Heart right ventricle (tissue), 16 donors: ENCODE data around the gene KIAA0513. TPM values are rescaled to one million over a fixed set of nuclear protein-coding genes. Genes with fewer than 3 reads are reported as not detected.

ENCODE experiments used
- ATAC-seq, 8 donors: fragments of 200-7000 bp; cut with Tn5 transposase; one replicate each; pipeline ENCODE4 v1.9.1; 2020; ENCODE audit warnings: mild to moderate bottlenecking in 8 of 8, moderate library complexity in 8 of 8, moderate number of reproducible peaks in 1 of 8
- DNase-seq, 2 donors: peaks; one replicate each; pipeline ENCODE4 v3.0.0-alpha.2; 2020
- H3K27ac ChIP-seq, 10 donors: fragments of 200-600 bp; sonication (generic) in 2 of 10; one replicate each; pipeline versions ENCODE4 v1.5.0 to v1.8.0; 2020 to 2022; ENCODE audit warnings: mild to moderate bottlenecking in 3 of 10
- H3K27me3 ChIP-seq, 7 donors: fragments of 200-600 bp; one replicate each; pipeline ENCODE4 v1.8.0; 2021 to 2022; ENCODE audit warnings: mild to moderate bottlenecking in 2 of 7
- H3K36me3 ChIP-seq, 9 donors: fragments of 200-600 bp; sonication (generic) in 1 of 9; one replicate each; pipeline versions ENCODE4 v1.5.0 to v1.8.0; 2020 to 2022; ENCODE audit warnings: mild to moderate bottlenecking in 2 of 9
- H3K4me1 ChIP-seq, 9 donors: fragments of 200-600 bp; sonication (generic) in 1 of 9; one replicate each; pipeline versions ENCODE4 v1.5.0 to v1.8.0; 2020 to 2022; ENCODE audit warnings: mild to moderate bottlenecking in 4 of 9
- H3K4me3 ChIP-seq, 10 donors: fragments of 200-600 bp; sonication (generic) in 2 of 10; one replicate each; pipeline versions ENCODE4 v1.5.0 to v1.8.0; 2020 to 2022; ENCODE audit warnings: mild to moderate bottlenecking in 7 of 10, moderate library complexity in 2 of 10
- H3K9me3 ChIP-seq, 11 donors: fragments of 200-600 bp in 10 of 11; sonication (generic) in 2 of 11; one replicate each; pipeline versions ENCODE4 v1.5.0 to v1.8.0; 2013 to 2022; ENCODE audit warnings: mild to moderate bottlenecking in 2 of 11, control low read depth in 1 of 11, moderate library complexity in 1 of 11
- WGBS, 2 donors: extraction: QIAGEN DNeasy Blood & Tissue Kit; methylation state at CpG; one replicate each; pipeline ENCODE4 v1.1.7; 2013; ENCODE audit warnings: inconsistent platforms in 1 of 2; 5-methylcytosine and 5-hydroxymethylcytosine counted together
- intact Hi-C, 10 donors: fragments of 100-400 bp; cut with DNase I; formaldehyde crosslinking; loops; one replicate each; pipeline versions ENCODE4 v1.11.1 to v1.14.2; 2022
- polyA plus RNA-seq, 2 donors: library from polyadenylated mRNA; stranded (reverse); fragments of 200-250 nt; gene quantifications; one replicate each; pipeline ENCODE4 v1.2.3, GENCODE V29; 2013
- total RNA-seq, 10 donors: library from RNA; stranded (reverse); fragmentation: NEBNext Ultra II Directional in 3 of 10; extraction: Animal tissue kit (Norgen Biotek cat#: 25700) in 3 of 10; gene quantifications; one replicate each; pipeline versions ENCODE4 v1.2.1 to v1.2.4, GENCODE V29; 2021 to 2023
- TF ChIP-seq, protein P1 (sequence below), 9 donors: fragments of 200-600 bp; sonication (generic) in 2 of 9; IDR thresholded peaks; one replicate each; pipeline versions ENCODE4 v1.5.0 to v1.8.0; 2021 to 2022; ENCODE audit warnings: antibody characterized with exemption in 9 of 9, mild to moderate bottlenecking in 5 of 9, moderate library complexity in 1 of 9
- donor health status: Arrhythmogenic right ventricular cardiomyopathy.
- donor health status: ischemic (EF 13 %, LVEDD 7.1; RV severe dilation, severe dysfunction).
- donor health status: healthy with polysubstance abuse.
- donor health status: DM: no; HTN: yes; CAD: no.
- donor health status: DM: no; HTN: no; CAD: no.
- donor health status: ischemic (EF 25% LVEDD 6.9; RV normal size, moderate dysfunction).
- donor health status: ischemic (EF 25% LVEDD 5.7; RV mildly dilated, moderate dysfunction).
- donor health status: healthy.
- donor health status: DM: yes; HTN: yes; CAD: no.
- donor health status: Ischemic cardiomyopathy.
- donor health status: ischemic (EF 35%, LVEDD 5.7; RV mildly dilated, moderate dysfunction).
- donor health status: nonischemic (EF 11% LVEDD 7.7; RV severe dilation, severe dysfunction).
- donor health status: DM: yes; HTN: yes; CAD: no.
- donor health status: PGD.
- donor health status: ischemic (EF 29% LVEDD 5.4; RV normal size, mild dysfunction).
- donor health status: nonischemic (EF 23%, LVEDD 6.1; RV moderate dilation, normal function).

KIAA0513 gene
- total and polyA plus RNA-seq, 12 donors = 2.4 to 10.9 (median 8.3) TPM

DNA sequence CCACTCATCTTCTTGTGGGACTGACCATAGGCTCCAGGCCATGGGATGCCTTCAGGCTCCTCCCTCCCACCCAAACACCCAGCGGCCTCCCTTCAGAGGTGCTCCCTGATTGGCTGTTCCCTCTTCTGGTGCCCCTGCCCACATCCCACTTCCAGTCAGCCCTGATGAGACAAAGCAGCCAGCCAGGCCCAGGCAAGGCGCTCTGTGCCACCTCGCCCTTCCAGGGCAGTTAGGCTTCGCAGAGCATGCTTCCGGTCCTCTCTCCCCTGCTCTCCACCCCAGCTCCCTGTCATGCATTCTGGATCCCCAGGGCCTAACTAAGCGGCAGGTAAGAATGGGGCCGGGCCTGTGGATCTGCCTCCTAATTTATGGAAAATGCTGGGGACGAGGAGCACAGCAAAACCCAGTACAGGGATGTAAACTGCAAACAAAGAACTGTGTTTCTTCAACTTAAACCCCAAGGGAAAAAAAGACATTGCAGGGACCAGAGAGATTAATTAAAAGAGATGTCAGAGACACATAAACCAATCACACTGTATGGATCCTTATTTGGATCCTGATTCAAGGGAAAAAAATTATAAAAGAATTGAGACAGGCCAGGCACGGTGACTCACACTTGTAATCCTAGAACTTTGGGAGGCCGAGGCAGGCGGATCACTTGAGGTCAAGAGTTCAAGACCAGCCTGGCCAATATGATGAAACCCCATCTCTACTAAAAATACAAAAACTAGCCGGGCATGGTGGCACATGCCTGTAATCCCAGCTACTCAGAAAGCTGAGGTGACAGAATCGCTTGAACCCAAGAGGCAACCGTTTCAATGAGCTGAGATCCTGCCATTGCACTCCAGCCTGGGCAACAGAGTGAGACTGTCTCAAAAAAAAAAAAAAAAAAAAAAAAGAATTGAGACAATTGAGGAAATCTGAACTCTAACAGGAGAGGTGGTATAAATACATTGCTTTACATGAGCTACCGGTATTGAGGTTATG, 42.2 kb upstream of the KIAA0513 start:
- H3K27ac ChIP-seq = peak overlapping the region in 1 of 10 donors; percentile 64

DNA sequence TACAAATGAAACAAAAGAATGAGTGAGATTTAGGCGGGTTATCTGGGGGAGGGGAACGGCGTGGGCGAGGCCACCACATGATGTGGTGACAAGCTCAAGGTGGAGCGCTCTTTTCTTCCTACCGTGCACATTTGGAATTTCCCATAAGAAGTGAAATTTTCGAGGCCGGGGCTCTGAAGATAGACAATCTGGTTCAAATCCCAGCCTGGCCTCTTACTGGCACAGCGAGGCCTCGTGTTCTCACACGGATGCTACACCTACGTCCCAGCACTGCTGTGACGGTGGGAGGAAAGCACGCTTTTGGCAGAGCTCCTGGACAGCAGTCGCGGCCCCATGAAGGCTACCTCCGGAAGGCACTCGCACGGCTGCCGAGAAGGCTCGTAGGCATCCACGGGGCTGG, 41.5 kb upstream of the KIAA0513 start:
- intact Hi-C loops = loop anchor here in 1 of 10 donors (10.0 kb wide), 1 partner anchor 99 kb away; no protein-coding TSS in a partner anchor
- no peaks in the 10 kb centered on the region for H3K27me3 ChIP-seq
- TF ChIP-seq, protein P1, sequence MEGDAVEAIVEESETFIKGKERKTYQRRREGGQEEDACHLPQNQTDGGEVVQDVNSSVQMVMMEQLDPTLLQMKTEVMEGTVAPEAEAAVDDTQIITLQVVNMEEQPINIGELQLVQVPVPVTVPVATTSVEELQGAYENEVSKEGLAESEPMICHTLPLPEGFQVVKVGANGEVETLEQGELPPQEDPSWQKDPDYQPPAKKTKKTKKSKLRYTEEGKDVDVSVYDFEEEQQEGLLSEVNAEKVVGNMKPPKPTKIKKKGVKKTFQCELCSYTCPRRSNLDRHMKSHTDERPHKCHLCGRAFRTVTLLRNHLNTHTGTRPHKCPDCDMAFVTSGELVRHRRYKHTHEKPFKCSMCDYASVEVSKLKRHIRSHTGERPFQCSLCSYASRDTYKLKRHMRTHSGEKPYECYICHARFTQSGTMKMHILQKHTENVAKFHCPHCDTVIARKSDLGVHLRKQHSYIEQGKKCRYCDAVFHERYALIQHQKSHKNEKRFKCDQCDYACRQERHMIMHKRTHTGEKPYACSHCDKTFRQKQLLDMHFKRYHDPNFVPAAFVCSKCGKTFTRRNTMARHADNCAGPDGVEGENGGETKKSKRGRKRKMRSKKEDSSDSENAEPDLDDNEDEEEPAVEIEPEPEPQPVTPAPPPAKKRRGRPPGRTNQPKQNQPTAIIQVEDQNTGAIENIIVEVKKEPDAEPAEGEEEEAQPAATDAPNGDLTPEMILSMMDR (IDR thresholded peaks at IDR 0.05) = no peak
- H3K36me3 ChIP-seq = peaks cover 0 to 95% (median 44%) of the 10 kb centered on the region in 9 donors
- no peak overlapping the region for H3K4me3 ChIP-seq
- no peaks in the 10 kb centered on the region for H3K9me3 ChIP-seq
- peak overlapping the region in 1 of 10 donors; percentile 31 for H3K27ac ChIP-seq
- DNase-seq (no peak), ATAC-seq (no peak)
- H3K4me1 ChIP-seq = peaks cover 0 to 52% (median 12%) of the 10 kb centered on the region in 9 donors
- WGBS, 2 donors = 93 to 95% methylated on average over 22 of the region's 22 CpGs

More for the DNA sequence above, 42.2 kb upstream of the KIAA0513 start:
- Histone ChIP-seq H3K27me3 (no peaks in the 10 kb centered on the region), H3K36me3 (peaks cover 0 to 96% (median 47%) of the 10 kb centered on the region in 9 donors), H3K4me3 (no peak overlapping the region), H3K4me1 (peaks cover 0 to 52% (median 12%) of the 10 kb centered on the region in 9 donors), H3K9me3 (no peaks in the 10 kb centered on the region)
- 88 to 92% methylated on average over 15 of the region's 15 CpGs for WGBS, 2 donors
- intact Hi-C loops = loop anchor here in 1 of 10 donors (10.0 kb wide), 1 partner anchor 99 kb away; no protein-coding TSS in a partner anchor
- ATAC-seq (no peak), DNase-seq (no peak)
- TF ChIP-seq, protein P1 (IDR thresholded peaks at IDR 0.05) = no peak

DNA sequence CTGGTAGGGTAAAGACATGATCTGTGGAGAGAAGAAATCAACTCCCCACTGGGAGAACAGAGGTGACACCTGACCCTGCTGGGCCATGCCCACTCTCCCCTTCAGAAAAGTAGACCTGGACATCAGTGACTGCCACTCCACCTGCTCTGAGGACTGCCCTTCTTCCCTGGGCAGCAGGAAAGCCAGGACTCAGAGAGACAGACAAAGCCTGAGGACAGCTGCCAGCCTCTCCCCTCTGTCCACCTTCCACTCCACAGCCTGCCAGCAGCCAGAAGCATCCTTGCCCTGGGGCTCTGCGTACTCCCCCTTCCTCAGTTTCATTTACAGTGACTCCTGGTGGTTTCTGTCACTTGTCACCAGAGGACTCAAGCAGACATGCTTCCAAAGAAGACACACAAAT, 40.7 kb upstream of the KIAA0513 start:
- Histone ChIP-seq H3K4me1 (peaks cover 0 to 58% (median 12%) of the 10 kb centered on the region in 9 donors), H3K9me3 (no peaks in the 10 kb centered on the region), H3K27ac (no peak overlapping the region), H3K4me3 (no peak overlapping the region), H3K36me3 (peaks cover 0 to 93% (median 42%) of the 10 kb centered on the region in 9 donors), H3K27me3 (no peaks in the 10 kb centered on the region)
- TF ChIP-seq, protein P1 (IDR thresholded peaks at IDR 0.05) = no peak
- ATAC-seq (no peak), DNase-seq (no peak)
- WGBS, 2 donors = 94 to 100% methylated on average over 1 of the region's 1 CpG
- intact Hi-C loops = loop anchor here in 1 of 10 donors (10.0 kb wide), 1 partner anchor 98 kb away; no protein-coding TSS in a partner anchor

DNA sequence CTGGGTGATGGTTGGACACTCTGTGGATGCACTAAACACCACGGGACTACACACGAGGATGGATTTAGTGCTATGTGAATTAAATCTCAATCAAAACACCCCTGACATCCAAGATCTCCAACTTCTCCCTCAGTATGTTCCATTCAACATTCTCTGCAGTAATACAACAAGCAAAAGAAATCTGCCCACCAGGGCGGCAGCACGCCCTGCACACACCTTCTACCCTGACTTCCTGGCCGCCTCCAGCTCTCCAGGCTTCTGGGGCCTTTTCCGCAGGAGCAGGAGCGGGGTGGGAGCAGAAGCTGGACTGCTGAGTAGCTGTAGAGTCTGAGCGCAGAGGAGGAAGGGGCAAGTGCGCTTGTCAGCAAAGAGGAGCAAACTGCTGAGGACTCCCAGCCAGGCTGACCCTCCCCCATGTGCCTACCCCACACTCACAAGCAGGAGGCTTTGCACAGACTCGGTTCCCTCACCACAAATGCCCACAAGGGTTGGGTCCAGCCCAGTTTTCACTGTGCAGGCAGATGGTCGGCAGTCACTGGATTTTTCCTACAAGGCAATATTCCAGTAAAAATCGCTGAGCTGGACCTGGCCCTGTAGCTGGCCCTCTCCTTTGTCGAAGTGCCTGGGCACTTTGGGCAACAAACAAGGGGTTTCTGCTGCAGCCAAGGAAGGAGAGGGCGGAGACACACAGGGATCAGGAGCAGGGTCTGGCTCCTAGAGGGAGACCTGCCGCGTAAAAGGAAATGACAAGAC, 39.1 kb upstream of the KIAA0513 start:
- ATAC-seq = no peak
- Histone ChIP-seq H3K4me1 (peaks cover 0 to 56% (median 0%) of the 10 kb centered on the region in 9 donors), H3K27me3 (no peaks in the 10 kb centered on the region), H3K9me3 (no peaks in the 10 kb centered on the region), H3K4me3 (no peak overlapping the region), H3K36me3 (peaks cover 0 to 93% (median 42%) of the 10 kb centered on the region in 9 donors), H3K27ac (no peak overlapping the region)
- WGBS, 2 donors = 89 to 92% methylated on average over 16 of the region's 16 CpGs
- no peak for DNase-seq
- intact Hi-C loops = loop anchor here in 1 of 10 donors (10.0 kb wide), 1 partner anchor 96 kb away; no protein-coding TSS in a partner anchor
- TF ChIP-seq, protein P1 (IDR thresholded peaks at IDR 0.05) = no peak
